ENCODE results near the gene VPS8. TPM values are rescaled to one million over a fixed set of nuclear protein-coding genes. Genes with fewer than 3 reads are reported as not detected.

Gene VPS8
- total RNA-seq, 1 experiment from 2014 or later: 72.3 TPM

DNA sequence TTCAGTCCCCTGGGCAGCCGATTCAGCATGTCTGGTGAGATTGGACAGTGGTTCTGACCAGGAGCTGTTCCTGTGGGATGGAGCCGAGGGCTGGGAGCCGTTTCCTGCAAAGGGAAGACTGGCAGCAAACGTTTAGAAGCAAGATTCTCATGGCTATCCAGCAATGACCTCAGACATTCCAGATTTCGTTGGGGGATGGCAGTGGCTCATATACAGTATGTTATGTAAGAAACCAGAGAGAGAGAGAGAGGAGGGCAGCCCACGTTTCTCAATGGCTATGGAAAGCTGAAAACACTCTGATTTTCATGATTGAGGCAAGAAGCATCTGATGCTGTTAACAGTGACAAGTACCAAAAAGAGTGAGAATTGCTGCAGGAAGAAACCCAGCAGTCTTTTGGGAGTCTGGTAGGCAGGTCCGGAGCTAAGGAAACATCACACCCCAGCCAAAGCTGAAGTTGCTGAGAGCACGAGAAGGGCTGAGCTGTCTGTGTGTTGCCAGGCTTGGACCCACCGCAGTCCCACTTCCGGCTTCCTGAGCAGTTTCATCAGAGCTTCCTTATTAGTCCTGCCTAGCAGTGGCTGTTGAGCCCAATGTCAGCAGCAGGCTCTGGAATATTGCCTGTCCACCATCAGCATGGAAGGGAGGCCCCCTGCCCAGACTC, 25.6 kb upstream of the VPS8 start:
- no peaks in the 10 kb centered on the region for H3K4me1 ChIP-seq (ENCODE audit: control insufficient read depth, insufficient read depth, low read length)
- POLR2A ChIA-PET: no interaction called here
- intact Hi-C loops (cut with micrococcal nuclease; ENCODE audit: unreplicated experiment): no loop called here
- H3K4me3 ChIP-seq (ENCODE audit: low read depth in 2 of 2, low read length in 2 of 2): no peak overlapping the region
- H3K27me3 ChIP-seq (ENCODE audit: control insufficient read depth, insufficient read depth, low read length): 0 out of 2 replicates have a peak, but pooled peaks cover 2% of the 10 kb centered on the region
- no peak overlapping the region for H3K27ac ChIP-seq (ENCODE audit: low read length)
- DNase-seq (ENCODE audit: low read depth, low spot score) (no peak), ATAC-seq (no peak)
- CTCF ChIA-PET: no interaction called here
- in situ Hi-C loops (cut with HindIII; ENCODE audit: low pct_unique_long_range_greater_than_20kb, low sequenced_read_pairs): no loop called here
- no peaks in the 10 kb centered on the region for H3K36me3 ChIP-seq (ENCODE audit: control insufficient read depth, insufficient read depth, low read length)
- TF ChIP-seq POLR2AphosphoS5 (IDR thresholded peaks at IDR 0.05; ENCODE audit: low read depth, low read length): no peak
- TF ChIP-seq, protein P1, sequence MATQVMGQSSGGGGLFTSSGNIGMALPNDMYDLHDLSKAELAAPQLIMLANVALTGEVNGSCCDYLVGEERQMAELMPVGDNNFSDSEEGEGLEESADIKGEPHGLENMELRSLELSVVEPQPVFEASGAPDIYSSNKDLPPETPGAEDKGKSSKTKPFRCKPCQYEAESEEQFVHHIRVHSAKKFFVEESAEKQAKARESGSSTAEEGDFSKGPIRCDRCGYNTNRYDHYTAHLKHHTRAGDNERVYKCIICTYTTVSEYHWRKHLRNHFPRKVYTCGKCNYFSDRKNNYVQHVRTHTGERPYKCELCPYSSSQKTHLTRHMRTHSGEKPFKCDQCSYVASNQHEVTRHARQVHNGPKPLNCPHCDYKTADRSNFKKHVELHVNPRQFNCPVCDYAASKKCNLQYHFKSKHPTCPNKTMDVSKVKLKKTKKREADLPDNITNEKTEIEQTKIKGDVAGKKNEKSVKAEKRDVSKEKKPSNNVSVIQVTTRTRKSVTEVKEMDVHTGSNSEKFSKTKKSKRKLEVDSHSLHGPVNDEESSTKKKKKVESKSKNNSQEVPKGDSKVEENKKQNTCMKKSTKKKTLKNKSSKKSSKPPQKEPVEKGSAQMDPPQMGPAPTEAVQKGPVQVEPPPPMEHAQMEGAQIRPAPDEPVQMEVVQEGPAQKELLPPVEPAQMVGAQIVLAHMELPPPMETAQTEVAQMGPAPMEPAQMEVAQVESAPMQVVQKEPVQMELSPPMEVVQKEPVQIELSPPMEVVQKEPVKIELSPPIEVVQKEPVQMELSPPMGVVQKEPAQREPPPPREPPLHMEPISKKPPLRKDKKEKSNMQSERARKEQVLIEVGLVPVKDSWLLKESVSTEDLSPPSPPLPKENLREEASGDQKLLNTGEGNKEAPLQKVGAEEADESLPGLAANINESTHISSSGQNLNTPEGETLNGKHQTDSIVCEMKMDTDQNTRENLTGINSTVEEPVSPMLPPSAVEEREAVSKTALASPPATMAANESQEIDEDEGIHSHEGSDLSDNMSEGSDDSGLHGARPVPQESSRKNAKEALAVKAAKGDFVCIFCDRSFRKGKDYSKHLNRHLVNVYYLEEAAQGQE (IDR thresholded peaks at IDR 0.05; ENCODE audit: insufficient read depth in 1 of 2, low read depth in 2 of 2, low read length in 1 of 2): no peak
- TF ChIP-seq, protein P2, sequence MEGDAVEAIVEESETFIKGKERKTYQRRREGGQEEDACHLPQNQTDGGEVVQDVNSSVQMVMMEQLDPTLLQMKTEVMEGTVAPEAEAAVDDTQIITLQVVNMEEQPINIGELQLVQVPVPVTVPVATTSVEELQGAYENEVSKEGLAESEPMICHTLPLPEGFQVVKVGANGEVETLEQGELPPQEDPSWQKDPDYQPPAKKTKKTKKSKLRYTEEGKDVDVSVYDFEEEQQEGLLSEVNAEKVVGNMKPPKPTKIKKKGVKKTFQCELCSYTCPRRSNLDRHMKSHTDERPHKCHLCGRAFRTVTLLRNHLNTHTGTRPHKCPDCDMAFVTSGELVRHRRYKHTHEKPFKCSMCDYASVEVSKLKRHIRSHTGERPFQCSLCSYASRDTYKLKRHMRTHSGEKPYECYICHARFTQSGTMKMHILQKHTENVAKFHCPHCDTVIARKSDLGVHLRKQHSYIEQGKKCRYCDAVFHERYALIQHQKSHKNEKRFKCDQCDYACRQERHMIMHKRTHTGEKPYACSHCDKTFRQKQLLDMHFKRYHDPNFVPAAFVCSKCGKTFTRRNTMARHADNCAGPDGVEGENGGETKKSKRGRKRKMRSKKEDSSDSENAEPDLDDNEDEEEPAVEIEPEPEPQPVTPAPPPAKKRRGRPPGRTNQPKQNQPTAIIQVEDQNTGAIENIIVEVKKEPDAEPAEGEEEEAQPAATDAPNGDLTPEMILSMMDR (IDR thresholded peaks at IDR 0.05): no peak
- TF ChIP-seq SIN3A (IDR thresholded peaks at IDR 0.05; ENCODE audit: borderline replicate concordance, insufficient read depth, low read depth, low read length): no peak
- TF ChIP-seq TCF7L2 (IDR thresholded peaks at IDR 0.05; ENCODE audit: low read depth, low read length): no peak
- BruUV-seq (replicated peaks): no TSS peak
- no peaks in the 10 kb centered on the region for H3K9me3 ChIP-seq (ENCODE audit: control insufficient read depth, insufficient read depth, low read depth, low read length)

DNA sequence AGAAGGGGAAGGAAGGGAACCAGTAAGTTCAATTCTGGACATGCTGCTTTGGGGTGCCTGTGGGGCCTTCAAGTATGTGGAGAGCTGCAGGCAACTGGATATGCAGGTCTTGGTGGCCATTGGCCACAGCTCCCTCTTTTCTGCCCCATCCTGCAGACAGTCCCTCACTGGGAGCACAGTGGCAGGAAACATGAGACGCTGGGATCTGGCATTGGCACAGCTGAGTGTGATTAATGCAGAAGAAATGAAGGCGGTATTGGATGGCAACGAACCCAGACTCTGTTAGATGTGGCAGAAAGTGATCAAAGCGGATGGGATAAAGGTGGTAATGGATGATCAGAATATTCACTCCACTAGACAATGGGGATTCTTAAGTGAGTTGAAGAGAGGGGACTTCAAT, 23.2 kb upstream of the VPS8 start:
- POLR2A ChIA-PET: no interaction called here

More for the DNA sequence above, 23.2 kb upstream of the VPS8 start:
- H3K9me3 ChIP-seq (ENCODE audit: control insufficient read depth, insufficient read depth, low read depth, low read length): no peaks in the 10 kb centered on the region
- intact Hi-C loops (cut with micrococcal nuclease; ENCODE audit: unreplicated experiment) (no loop called here), in situ Hi-C loops (cut with HindIII; ENCODE audit: low pct_unique_long_range_greater_than_20kb, low sequenced_read_pairs) (no loop called here)
- no peak overlapping the region for H3K27ac ChIP-seq (ENCODE audit: low read length)
- no peak for DNase-seq (ENCODE audit: low read depth, low spot score)
- BruUV-seq (replicated peaks): no TSS peak
- H3K27me3 ChIP-seq (ENCODE audit: control insufficient read depth, insufficient read depth, low read length): 0 out of 2 replicates have a peak, but pooled peaks cover 2% of the 10 kb centered on the region
- no peaks in the 10 kb centered on the region for H3K36me3 ChIP-seq (ENCODE audit: control insufficient read depth, insufficient read depth, low read length)
- ATAC-seq: no peak
- TF ChIP-seq SIN3A (IDR thresholded peaks at IDR 0.05; ENCODE audit: borderline replicate concordance, insufficient read depth, low read depth, low read length): no peak
- TF ChIP-seq, protein P2 (IDR thresholded peaks at IDR 0.05): no peak
- no peak for TF ChIP-seq POLR2AphosphoS5 (IDR thresholded peaks at IDR 0.05; ENCODE audit: low read depth, low read length)
- no peak for TF ChIP-seq TCF7L2 (IDR thresholded peaks at IDR 0.05; ENCODE audit: low read depth, low read length)
- TF ChIP-seq, protein P1 (IDR thresholded peaks at IDR 0.05; ENCODE audit: insufficient read depth in 1 of 2, low read depth in 2 of 2, low read length in 1 of 2): no peak
- CTCF ChIA-PET: no interaction called here
- no peak overlapping the region for H3K4me3 ChIP-seq (ENCODE audit: low read depth in 2 of 2, low read length in 2 of 2)
- no peaks in the 10 kb centered on the region for H3K4me1 ChIP-seq (ENCODE audit: control insufficient read depth, insufficient read depth, low read length)

All from Panc1 (cell line).